Stomach smooth muscle (tissue), 2 donors: Measurements from ENCODE around the gene TMEM245.
"Not testable (repeated sequence)": the region's sequence is repeated elsewhere in the genome, so short reads cannot be mapped to it uniquely, and the experiment has no call there.

Source experiments
- H3K27ac ChIP-seq: one replicate; pipeline ENCODE4 v1.7.0; 2013; ENCODE audit warnings: mild to moderate bottlenecking, low read length, inconsistent platforms
- H3K27me3 ChIP-seq, 2 donors: one replicate each; pipeline ENCODE4 v1.7.0; 2013; ENCODE audit warnings: low read length in 2 of 2; ENCODE audit not compliant: insufficient read depth in 2 of 2, control insufficient read depth in 1 of 2
- H3K36me3 ChIP-seq, 2 donors: one replicate each; pipeline ENCODE4 v1.7.0; 2013; ENCODE audit warnings: low read length in 2 of 2; ENCODE audit not compliant: control insufficient read depth in 2 of 2, insufficient read depth in 2 of 2
- H3K4me1 ChIP-seq: one replicate; pipeline ENCODE4 v1.7.0; 2013; ENCODE audit warnings: low read length; ENCODE audit not compliant: control insufficient read depth, insufficient read depth
- H3K4me3 ChIP-seq, 2 donors: one replicate each; pipeline ENCODE4 v1.7.0; 2013; ENCODE audit warnings: low read length in 2 of 2
- H3K9ac ChIP-seq, 2 donors: one replicate each; pipeline ENCODE4 v1.7.0; 2013; ENCODE audit warnings: low read length in 2 of 2, mild to moderate bottlenecking in 1 of 2
- H3K9me3 ChIP-seq, 2 donors: one replicate each; pipeline ENCODE4 v1.7.0; 2013; ENCODE audit warnings: low read length in 2 of 2; ENCODE audit not compliant: control insufficient read depth in 2 of 2
- donor health status: healthy.
- donor health status: Pancreatic carcinoma.

The TMEM245 gene

GRCh38 chr9:109133533-109133932, 13.8 kb upstream of the TMEM245 start:
- no peaks in the 10 kb centered on the region for H3K36me3 ChIP-seq
- no peak overlapping the region for H3K27ac ChIP-seq
- no peaks in the 10 kb centered on the region for H3K4me1 ChIP-seq
- no peak overlapping the region for H3K9ac ChIP-seq
- H3K9me3 ChIP-seq = no peaks in the 10 kb centered on the region
- H3K4me3 ChIP-seq = no peak overlapping the region
- H3K27me3 ChIP-seq = no peaks in the 10 kb centered on the region

- Histone ChIP-seq H3K36me3 (no peaks in the 10 kb centered on the region), H3K4me1 (no peaks in the 10 kb centered on the region), H3K4me3 (no peak overlapping the region), H3K27ac (no peak overlapping the region), H3K9me3 (no peaks in the 10 kb centered on the region), H3K9ac (no peak overlapping the region), H3K27me3 (no peaks in the 10 kb centered on the region)
Measured at GRCh38 chr9:109132567-109133021, 12.8 kb upstream of the TMEM245 start.

- Histone ChIP-seq H3K4me3 (no peak overlapping the region), H3K9ac (no peak overlapping the region), H3K9me3 (no peaks in the 10 kb centered on the region), H3K4me1 (no peaks in the 10 kb centered on the region), H3K27ac (no peak overlapping the region), H3K36me3 (no peaks in the 10 kb centered on the region), H3K27me3 (no peaks in the 10 kb centered on the region)
Measured at GRCh38 chr9:109129470-109130197, 9.9 kb upstream of the TMEM245 start.

- H3K4me1 ChIP-seq, H3K9ac ChIP-seq, H3K4me3 ChIP-seq, H3K27me3 ChIP-seq, H3K36me3 ChIP-seq, H3K9me3 ChIP-seq, H3K27ac ChIP-seq: not testable (repeated sequence)
Measured at GRCh38 chr9:109126671-109127070, 6.9 kb upstream of the TMEM245 start.

GRCh38 chr9:109124121-109124520, 4.4 kb upstream of the TMEM245 start:
- Histone ChIP-seq H3K36me3 (no peaks in the 10 kb centered on the region), H3K4me3 (no peak overlapping the region), H3K27ac (no peak overlapping the region), H3K4me1 (peaks cover 6% of the 10 kb centered on the region), H3K9me3 (no peaks in the 10 kb centered on the region), H3K27me3 (no peaks in the 10 kb centered on the region), H3K9ac (no peak overlapping the region)

- H3K4me3 ChIP-seq = no peak overlapping the region
- no peaks in the 10 kb centered on the region for H3K36me3 ChIP-seq
- H3K27me3 ChIP-seq = no peaks in the 10 kb centered on the region
- no peak overlapping the region for H3K9ac ChIP-seq
- H3K4me1 ChIP-seq = peaks cover 15% of the 10 kb centered on the region
- H3K9me3 ChIP-seq = no peaks in the 10 kb centered on the region
- no peak overlapping the region for H3K27ac ChIP-seq
Measured at GRCh38 chr9:109122726-109123621, 3.2 kb upstream of the TMEM245 start.

GRCh38 chr9:109121232-109121796, 1.6 kb upstream of the TMEM245 start:
- no peaks in the 10 kb centered on the region for H3K9me3 ChIP-seq
- no peak overlapping the region for H3K27ac ChIP-seq
- H3K27me3 ChIP-seq = no peaks in the 10 kb centered on the region
- peaks cover 18% of the 10 kb centered on the region for H3K4me1 ChIP-seq
- H3K4me3 ChIP-seq = no peak overlapping the region
- no peak overlapping the region for H3K9ac ChIP-seq
- H3K36me3 ChIP-seq = no peaks in the 10 kb centered on the region

- Histone ChIP-seq H3K4me1 (peaks cover 24% of the 10 kb centered on the region), H3K27ac (no peak overlapping the region), H3K9me3 (no peaks in the 10 kb centered on the region), H3K27me3 (no peaks in the 10 kb centered on the region), H3K4me3 (peak overlapping the region in 1 of 2 donors; percentile 17), H3K36me3 (no peaks in the 10 kb centered on the region), H3K9ac (no peak overlapping the region)
Measured at GRCh38 chr9:109120204-109120789, 550 bp upstream of the TMEM245 start.

- H3K36me3 ChIP-seq = no peaks in the 10 kb centered on the region
- peaks cover 31% of the 10 kb centered on the region for H3K4me1 ChIP-seq
- H3K27me3 ChIP-seq = no peaks in the 10 kb centered on the region
- H3K4me3 ChIP-seq = peak overlapping the region; percentile 74 to 92
- H3K9ac ChIP-seq = peak overlapping the region; percentile 63 to 84
- no peaks in the 10 kb centered on the region for H3K9me3 ChIP-seq
- peak overlapping the region; percentile 66 for H3K27ac ChIP-seq
Measured at GRCh38 chr9:109118808-109119438, 824 bp downstream of the TMEM245 start.
